ENCODE data around the gene UBTD2. TPM values are rescaled to one million over a fixed set of nuclear protein-coding genes. Genes with fewer than 3 reads are reported as not detected.

The UBTD2 gene
- total RNA-seq, 2 donors from 2014 or later: 6.6 to 12.4 TPM

GRCh38 chr5:172280929-172281328 lies 2.6 kb downstream of the UBTD2 start:
- Histone ChIP-seq H3K27ac (no peak overlapping the region), H3K4me3 (no peak overlapping the region), H3K9me3 (no peaks in the 10 kb centered on the region), H3K36me3 (no peaks in the 10 kb centered on the region), H3K27me3 (no peaks in the 10 kb centered on the region), H3K4me1 (peaks cover 0 to 28% of the 10 kb centered on the region in 2 donors)
- TF ChIP-seq CTCF (IDR thresholded peaks at IDR 0.05): no peak
- DNase-seq (ENCODE audit: low spot score): no peak

GRCh38 chr5:172280317-172280716 lies 3.2 kb downstream of the UBTD2 start:
- Histone ChIP-seq H3K4me1 (peaks cover 0 to 25% of the 10 kb centered on the region in 2 donors), H3K4me3 (no peak overlapping the region), H3K27ac (no peak overlapping the region), H3K36me3 (no peaks in the 10 kb centered on the region), H3K9me3 (no peaks in the 10 kb centered on the region), H3K27me3 (no peaks in the 10 kb centered on the region)
- DNase-seq (ENCODE audit: low spot score): no peak
- TF ChIP-seq CTCF (IDR thresholded peaks at IDR 0.05): no peak

- H3K27ac ChIP-seq: no peak overlapping the region
- no peak overlapping the region for H3K4me3 ChIP-seq
- no peak for DNase-seq (ENCODE audit: low spot score)
- H3K9me3 ChIP-seq: no peaks in the 10 kb centered on the region
- H3K27me3 ChIP-seq: no peaks in the 10 kb centered on the region
- H3K36me3 ChIP-seq: no peaks in the 10 kb centered on the region
- peaks cover 0 to 18% of the 10 kb centered on the region in 2 donors for H3K4me1 ChIP-seq
- TF ChIP-seq CTCF (IDR thresholded peaks at IDR 0.05): no peak
Measured at GRCh38 chr5:172278356-172278755, 5.2 kb downstream of the UBTD2 start.

GRCh38 chr5:172276214-172276613 lies 7.3 kb downstream of the UBTD2 start:
- no peak for TF ChIP-seq CTCF (IDR thresholded peaks at IDR 0.05)
- H3K27me3 ChIP-seq: no peaks in the 10 kb centered on the region

GRCh38 chr5:172274951-172275753 lies 8.4 kb downstream of the UBTD2 start:
- no peak overlapping the region for H3K27ac ChIP-seq
- no peak for TF ChIP-seq CTCF (IDR thresholded peaks at IDR 0.05)
- H3K4me3 ChIP-seq: no peak overlapping the region
- no peaks in the 10 kb centered on the region for H3K36me3 ChIP-seq
- DNase-seq (ENCODE audit: low spot score): no peak
- no peaks in the 10 kb centered on the region for H3K9me3 ChIP-seq
- no peaks in the 10 kb centered on the region for H3K4me1 ChIP-seq
- no peaks in the 10 kb centered on the region for H3K27me3 ChIP-seq

More at GRCh38 chr5:172276214-172276613, 7.3 kb downstream of the UBTD2 start:
- Histone ChIP-seq H3K4me1 (peaks cover 0 to 3% of the 10 kb centered on the region in 2 donors), H3K36me3 (no peaks in the 10 kb centered on the region), H3K9me3 (no peaks in the 10 kb centered on the region), H3K27ac (no peak overlapping the region), H3K4me3 (no peak overlapping the region)
- DNase-seq (ENCODE audit: low spot score): no peak
